K562 (cell line): ENCODE results near the gene HMGA1. TPM values are rescaled to one million over a fixed set of nuclear protein-coding genes. Genes with fewer than 3 reads are reported as not detected.

Experiments
- ATAC-seq: fragments of 200-7000 bp; cut with Tn5 transposase; 3 replicates; pipeline ENCODE4 v1.9.1; 2020; ENCODE audit warnings: moderate library complexity
- BruUV-seq: library from RNA; stranded (reverse); fragments of 400-500 nt; replicated peaks from 2 replicates; lab custom pipeline; 2021; lab: Mats Ljungman, UMichigan
- CTCF ChIA-PET: fragments of 300-600 bp; formaldehyde crosslinking; extraction: SDS; loops from one replicate; lab custom pipeline; 2021; ENCODE audit warnings: low intra/inter-chr PET ratio; lab: Yijun Ruan, JAX
- POLR2A ChIA-PET: fragments of 300-600, 350-650 bp; sonication (Branson Sonifier 250); formaldehyde crosslinking; extraction: SDS; loops from one replicate; lab custom pipeline; 2021; ENCODE audit warnings: antibody characterized with exemption, inconsistent platforms; lab: Yijun Ruan, JAX
- DNase-seq, 4 experiments: peaks; one replicate each; pipeline versions ENCODE4 v3.0.0 to v3.0.0-alpha.2; 2011 to 2018; ENCODE audit warnings: low spot score in 3 of 4, mixed read lengths in 3 of 4; ENCODE audit errors: extremely low read depth in 1 of 4
- FAIRE-seq: peaks from 2 replicates; lab custom pipeline; 2011; peaks lifted over from hg19 to GRCh38; lab: Jason Lieb, UNC
- H2AFZ ChIP-seq: 2 replicates; pipeline ENCODE4 v1.6.0; 2011; ENCODE audit warnings: low read depth, low read length, control low read depth, inconsistent platforms
- H3K27ac ChIP-seq: fragments of 200-600 bp; 3 replicates; pipeline ENCODE4 v1.8.0; 2011; ENCODE audit warnings: low read depth, mild to moderate bottlenecking, control low read depth, inconsistent platforms, low read length, moderate library complexity, mixed read lengths; ENCODE audit errors: extremely low read depth
- H3K27me3 ChIP-seq, 2 experiments: fragments of 300-600 bp in 1 of 2; 2 replicates in 1 of 2; 3 replicates in 1 of 2; pipeline versions ENCODE4 v1.6.0 to v1.8.0; 2011; ENCODE audit warnings: inconsistent platforms in 2 of 2, low read length in 2 of 2, mild to moderate bottlenecking in 1 of 2, mixed read lengths in 1 of 2, moderate library complexity in 1 of 2; ENCODE audit not compliant: control insufficient read depth in 2 of 2, insufficient read depth in 2 of 2
- H3K36me3 ChIP-seq: fragments of 300-600 bp; 3 replicates; pipeline ENCODE4 v1.8.0; 2011; ENCODE audit warnings: mild to moderate bottlenecking, low read length, inconsistent platforms; ENCODE audit not compliant: control insufficient read depth, insufficient read depth
- H3K4me1 ChIP-seq, 2 experiments: fragments of 200-600 bp in 1 of 2; replicated peaks in 1 of 2; 2 replicates in 1 of 2; 3 replicates in 1 of 2; pipeline versions ENCODE4 v1.5.1 to v1.8.0; 2011; ENCODE audit warnings: inconsistent platforms in 2 of 2, low read length in 2 of 2, mild to moderate bottlenecking in 1 of 2, mixed read lengths in 1 of 2, moderate library complexity in 1 of 2; ENCODE audit not compliant: control insufficient read depth in 2 of 2, insufficient read depth in 2 of 2
- H3K4me2 ChIP-seq: 2 replicates; pipeline ENCODE4 v1.6.1; 2011; ENCODE audit warnings: low read length, control low read depth, inconsistent platforms, mixed read lengths; ENCODE audit not compliant: insufficient read depth
- H3K4me3 ChIP-seq: fragments of 200-600 bp; sonication (generic), shearing (Covaris generic); 2 replicates; pipeline ENCODE4 v1.5.1; 2016; ENCODE audit warnings: control low read depth, inconsistent platforms
- H3K79me2 ChIP-seq: fragments of 200-600 bp; 3 replicates; pipeline ENCODE4 v1.8.0; 2011; ENCODE audit warnings: low read length, inconsistent platforms; ENCODE audit not compliant: control insufficient read depth, insufficient read depth
- H3K9ac ChIP-seq, 2 experiments: 2 replicates each; pipeline versions ENCODE4 v1.6.0 to v1.6.1; 2011; ENCODE audit warnings: low read depth in 2 of 2, low read length in 2 of 2, control low read depth in 1 of 2, inconsistent platforms in 1 of 2, mild to moderate bottlenecking in 1 of 2, mixed read lengths in 1 of 2; ENCODE audit not compliant: insufficient read depth in 1 of 2
- H3K9me1 ChIP-seq: one replicate; pipeline ENCODE4 v1.6.0; 2011; ENCODE audit warnings: inconsistent platforms, mild to moderate bottlenecking, low read length, moderate library complexity; ENCODE audit not compliant: control insufficient read depth, insufficient read depth
- H3K9me3 ChIP-seq: replicated peaks from 2 replicates; pipeline ENCODE4 v1.5.1; 2011; ENCODE audit warnings: low read depth, low read length, inconsistent platforms; ENCODE audit not compliant: control insufficient read depth, insufficient read depth
- H4K20me1 ChIP-seq: replicated peaks from 2 replicates; pipeline ENCODE4 v1.6.1; 2011; ENCODE audit warnings: low read length, inconsistent platforms, mixed read lengths; ENCODE audit not compliant: control insufficient read depth, insufficient read depth
- FOSL1 ChIP-seq: fragments of 200-800 bp; sonication (Bioruptor generic); conservative IDR thresholded peaks from 2 replicates; pipeline ENCODE4 v1.6.1; 2016; ENCODE audit warnings: missing genetic modification characterization, missing compliant biosample characterization
- GTF2B ChIP-seq: IDR thresholded peaks from 2 replicates; pipeline ENCODE4 v1.6.1; 2011; ENCODE audit not compliant: insufficient read length; ENCODE audit errors: extremely low read depth
- HDAC1 ChIP-seq, 2 experiments: fragments of 450-650 bp; IDR thresholded peaks; 2 replicates each; pipeline ENCODE4 v1.6.1; 2016 to 2017; ENCODE audit warnings: inconsistent platforms in 1 of 2, mild to moderate bottlenecking in 1 of 2, moderate library complexity in 1 of 2
- HDGF ChIP-seq: fragments of 450-650 bp; IDR thresholded peaks from 2 replicates; pipeline ENCODE4 v1.6.1; 2016
- KAT7 ChIP-seq: sonication (generic); formaldehyde crosslinking; IDR thresholded peaks from 2 replicates; pipeline ENCODE4 v1.8.0; 2022; ENCODE audit warnings: missing genetic modification reagents, mild to moderate bottlenecking, borderline replicate concordance
- MAX ChIP-seq: sonication (generic); formaldehyde crosslinking; IDR thresholded peaks from 2 replicates; pipeline ENCODE4 v1.9.0; 2022; ENCODE audit warnings: mild to moderate bottlenecking, missing genetic modification reagents
- NFIC ChIP-seq: fragments of 450-650 bp; IDR thresholded peaks from 2 replicates; pipeline ENCODE4 v1.6.1; 2017; ENCODE audit warnings: mild to moderate bottlenecking, inconsistent platforms
- POLR2AphosphoS5 ChIP-seq: IDR thresholded peaks from 2 replicates; pipeline ENCODE4 v1.6.1; 2011; ENCODE audit warnings: mild to moderate bottlenecking, low read depth, low read length, moderate library complexity; ENCODE audit not compliant: control insufficient read depth, insufficient read depth
- RFX5 ChIP-seq: IDR thresholded peaks from 2 replicates; pipeline ENCODE4 v1.6.1; 2011; ENCODE audit warnings: low read depth, mild to moderate bottlenecking, improper control_type of control experiment, low read length
- SMAD3 ChIP-seq: fragments of 450-650 bp; formaldehyde crosslinking; conservative IDR thresholded peaks from 2 replicates; pipeline ENCODE4 v1.4.0; 2020; ENCODE audit warnings: mild to moderate bottlenecking
- SMARCA4 ChIP-seq: fragments of 450-650 bp; IDR thresholded peaks from 2 replicates; pipeline ENCODE4 v1.6.1; 2016
- U2AF1 ChIP-seq: fragments of 200-400 bp; formaldehyde crosslinking; optimal IDR thresholded peaks from 2 replicates; pipeline ENCODE3; 2017; ENCODE audit warnings: mild to moderate bottlenecking, low read depth, low read length, moderate library complexity
- XRCC5 ChIP-seq: fragments of 200-400 bp; formaldehyde crosslinking; IDR thresholded peaks from 2 replicates; pipeline ENCODE4 v1.6.1; 2017; ENCODE audit warnings: low read depth, mild to moderate bottlenecking, low read length
- ZNF668 ChIP-seq: fragments of 250-450 bp; sonication (Bioruptor Pico); IDR thresholded peaks from 2 replicates; pipeline ENCODE4 v1.8.0; 2022; ENCODE audit warnings: mild to moderate bottlenecking, inconsistent platforms
- WGBS: fragments of 100-300 bp; shearing (Covaris generic); methylation state at CpG from one replicate; pipeline ENCODE4 v1.1.6; 2016; ENCODE audit warnings: low coverage, mixed read lengths; ENCODE audit not compliant: insufficient coverage; ENCODE audit errors: missing lambda C conversion rate; 5-methylcytosine and 5-hydroxymethylcytosine counted together
- in situ Hi-C: fragments of 300-500 bp; cut with MboI; formaldehyde crosslinking; loops from 4 replicates; pipeline ENCODE4 v1.15.0; 2018; ENCODE audit warnings: inconsistent platforms, mixed read lengths
- intact Hi-C: fragments of 100-400 bp; cut with micrococcal nuclease; formaldehyde crosslinking; loops from 2 replicates; pipeline ENCODE4 v1.14.2; 2022
- polyA plus RNA-seq, 8 experiments: library from polyadenylated mRNA; depleted of rRNA in 4 of 8; stranded (reverse) in 5 of 8; unstranded in 3 of 8; fragments of >200 nt; fragmentation: Nextera tagmentation in 2 of 8; fragmentation: Illumina TruSeq in 1 of 8; extraction: Ambion mirVana in 2 of 8; extraction: Trizol in 1 of 8; gene quantifications; 2 replicates each; pipeline versions ENCODE4 v1.2.1 to v1.2.3, GENCODE V29; 2011 to 2014; ENCODE audit warnings: inconsistent platforms in 1 of 8, missing spikeins in 1 of 8
- total RNA-seq, 7 experiments: library from RNA; depleted of rRNA in 6 of 7; stranded (reverse); fragments of >200 nt in 6 of 7; fragmentation: Illumina TruSeq in 2 of 7; extraction: Trizol in 2 of 7; gene quantifications; 2 replicates each; pipeline versions ENCODE4 v1.2.1 to v1.2.3, GENCODE V29; 2011 to 2021; ENCODE audit warnings: low replicate concordance in 1 of 7
- TF ChIP-seq, protein P1 (sequence below): fragments of 450-650 bp; formaldehyde crosslinking; IDR thresholded peaks from 2 replicates; pipeline ENCODE4 v1.4.0; 2022; ENCODE audit warnings: missing genetic modification characterization
- TF ChIP-seq, protein P2 (sequence below), 2 experiments: fragments of 150-350 bp in 1 of 2; IDR thresholded peaks; 2 replicates each; pipeline ENCODE4 v1.6.1; 2012 to 2016; ENCODE audit warnings: low read depth in 2 of 2, low read length in 2 of 2, mild to moderate bottlenecking in 1 of 2, moderate library complexity in 1 of 2

HMGA1 gene
- total and polyA plus RNA-seq, 9 of the 15 experiments (the other 6 are each of a cell fraction or from before 2014, with no cell fraction given), result 27.8 to 1,947 (median 594) TPM

DNA sequence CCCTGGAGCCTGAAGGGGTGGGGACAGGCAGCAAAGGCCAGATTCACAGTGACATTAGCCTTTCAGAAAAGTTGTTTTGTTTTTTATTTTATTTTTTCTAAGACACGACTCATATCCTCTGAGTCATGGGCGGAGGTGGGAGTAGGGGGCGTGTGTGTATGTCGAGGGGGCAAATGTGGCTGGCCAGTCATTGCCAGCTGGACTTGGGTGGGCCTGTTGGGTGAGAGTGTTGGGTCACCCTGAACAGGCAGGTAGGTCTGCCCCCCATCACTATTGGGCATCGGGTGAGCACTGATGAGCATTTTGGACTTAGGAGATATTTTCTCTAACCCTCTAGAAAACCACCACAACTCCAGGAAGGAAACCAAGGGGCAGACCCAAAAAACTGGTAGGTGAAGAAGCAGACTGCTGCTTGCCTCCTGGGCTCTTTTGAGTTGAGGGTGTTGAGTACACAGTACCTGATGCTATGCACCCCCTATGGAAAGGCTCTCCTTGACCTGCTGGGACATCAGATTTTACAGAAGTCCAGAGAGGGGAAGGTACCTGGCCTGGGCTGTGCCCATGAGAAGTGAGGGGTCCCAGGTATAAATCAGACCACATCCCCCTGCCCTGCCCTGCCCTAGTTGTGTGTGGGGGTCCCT is 6.6 kb downstream of the HMGA1 start:
- Histone ChIP-seq H3K79me2 (peaks cover 71% of the 10 kb centered on the region), H3K9me1 (peaks cover 5% of the 10 kb centered on the region), H3K9me3 (no peaks in the 10 kb centered on the region), H3K4me1 (peaks cover 74 to 81% of the 10 kb centered on the region in 2 experiments), H3K27me3 (no peaks in the 10 kb centered on the region), H3K4me3 (no peak overlapping the region), H4K20me1 (peaks cover 62% of the 10 kb centered on the region), H2AFZ (no peak overlapping the region), H3K36me3 (peaks cover 88% of the 10 kb centered on the region), H3K27ac (peak overlapping the region; percentile 76), H3K9ac (peak overlapping the region; percentile 49 to 90; a peak in 2 of 4 replicates), H3K4me2 (peak overlapping the region; percentile 20)
- in situ Hi-C loops, result no loop called here
- ATAC-seq (no peak), DNase-seq (peak in 2 of 4 experiments; percentile 8 to 38), FAIRE-seq (no peak)
- POLR2A ChIA-PET, result interaction anchor here (0.5 to 1.9 kb wide), 6 partner anchors 14 to 1360 kb away, joined by 3 to 10 read pairs (median 8); no protein-coding TSS in a partner anchor
- CTCF ChIA-PET, result interaction anchor here (0.7 kb wide), 1 partner anchor 496 kb away, joined by 3 read pairs; no protein-coding TSS in a partner anchor
- WGBS, result 35% methylated on average over 5 of the region's 5 CpGs
- no TSS peak for BruUV-seq
- intact Hi-C loops, result loop anchor here (5.0 kb wide), 1 partner anchor 186 kb away; no protein-coding TSS in a partner anchor
- TF ChIP-seq KAT7 (CRISPR knock-in tag) (0 out of 2 replicates have a peak, but pooled peaks have one; percentile 33), FOSL1 (tag) (0 out of 2 replicates have a peak, but pooled peaks have one; percentile 25), U2AF1 (no peak), HDAC1 (IDR thresholded peaks at IDR 0.05) (0 out of 4 replicates have a peak, but pooled peaks of 1 of the 2 experiments have one; percentile 36), POLR2AphosphoS5 (no peak; the same call in 1 of the 2 replicates), MAX (CRISPR knock-in tag) (0 out of 2 replicates have a peak, but pooled peaks have one; percentile 21), SMAD3 (CRISPR knock-in tag) (no peak), XRCC5 (no peak), ZNF668 (CRISPR knock-in tag) (no peak), SMARCA4 (peak; percentile 65), RFX5 (no peak), GTF2B (no peak), HDGF (no peak), NFIC (peak; percentile 14; the same call in 1 of the 2 replicates)
- TF ChIP-seq, protein P1, sequence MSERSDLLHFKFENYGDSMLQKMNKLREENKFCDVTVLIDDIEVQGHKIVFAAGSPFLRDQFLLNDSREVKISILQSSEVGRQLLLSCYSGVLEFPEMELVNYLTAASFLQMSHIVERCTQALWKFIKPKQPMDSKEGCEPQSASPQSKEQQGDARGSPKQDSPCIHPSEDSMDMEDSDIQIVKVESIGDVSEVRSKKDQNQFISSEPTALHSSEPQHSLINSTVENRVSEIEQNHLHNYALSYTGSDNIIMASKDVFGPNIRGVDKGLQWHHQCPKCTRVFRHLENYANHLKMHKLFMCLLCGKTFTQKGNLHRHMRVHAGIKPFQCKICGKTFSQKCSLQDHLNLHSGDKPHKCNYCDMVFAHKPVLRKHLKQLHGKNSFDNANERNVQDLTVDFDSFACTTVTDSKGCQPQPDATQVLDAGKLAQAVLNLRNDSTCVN (CRISPR knock-in tag), result 0 out of 2 replicates have a peak, but pooled peaks have one; percentile 36
- TF ChIP-seq, protein P2, sequence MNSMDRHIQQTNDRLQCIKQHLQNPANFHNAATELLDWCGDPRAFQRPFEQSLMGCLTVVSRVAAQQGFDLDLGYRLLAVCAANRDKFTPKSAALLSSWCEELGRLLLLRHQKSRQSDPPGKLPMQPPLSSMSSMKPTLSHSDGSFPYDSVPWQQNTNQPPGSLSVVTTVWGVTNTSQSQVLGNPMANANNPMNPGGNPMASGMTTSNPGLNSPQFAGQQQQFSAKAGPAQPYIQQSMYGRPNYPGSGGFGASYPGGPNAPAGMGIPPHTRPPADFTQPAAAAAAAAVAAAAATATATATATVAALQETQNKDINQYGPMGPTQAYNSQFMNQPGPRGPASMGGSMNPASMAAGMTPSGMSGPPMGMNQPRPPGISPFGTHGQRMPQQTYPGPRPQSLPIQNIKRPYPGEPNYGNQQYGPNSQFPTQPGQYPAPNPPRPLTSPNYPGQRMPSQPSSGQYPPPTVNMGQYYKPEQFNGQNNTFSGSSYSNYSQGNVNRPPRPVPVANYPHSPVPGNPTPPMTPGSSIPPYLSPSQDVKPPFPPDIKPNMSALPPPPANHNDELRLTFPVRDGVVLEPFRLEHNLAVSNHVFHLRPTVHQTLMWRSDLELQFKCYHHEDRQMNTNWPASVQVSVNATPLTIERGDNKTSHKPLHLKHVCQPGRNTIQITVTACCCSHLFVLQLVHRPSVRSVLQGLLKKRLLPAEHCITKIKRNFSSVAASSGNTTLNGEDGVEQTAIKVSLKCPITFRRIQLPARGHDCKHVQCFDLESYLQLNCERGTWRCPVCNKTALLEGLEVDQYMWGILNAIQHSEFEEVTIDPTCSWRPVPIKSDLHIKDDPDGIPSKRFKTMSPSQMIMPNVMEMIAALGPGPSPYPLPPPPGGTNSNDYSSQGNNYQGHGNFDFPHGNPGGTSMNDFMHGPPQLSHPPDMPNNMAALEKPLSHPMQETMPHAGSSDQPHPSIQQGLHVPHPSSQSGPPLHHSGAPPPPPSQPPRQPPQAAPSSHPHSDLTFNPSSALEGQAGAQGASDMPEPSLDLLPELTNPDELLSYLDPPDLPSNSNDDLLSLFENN (IDR thresholded peaks at IDR 0.05; ENCODE audit: low read depth in 2 of 2, low read length in 2 of 2), result no peak
